ENCODE measurements around the gene CPT1A. TPM values are rescaled to one million over a fixed set of nuclear protein-coding genes. Genes with fewer than 3 reads are reported as not detected.

The CPT1A gene
- total and polyA plus RNA-seq, 9 donors: 25.3 to 87.1 (median 44.3) TPM

DNA sequence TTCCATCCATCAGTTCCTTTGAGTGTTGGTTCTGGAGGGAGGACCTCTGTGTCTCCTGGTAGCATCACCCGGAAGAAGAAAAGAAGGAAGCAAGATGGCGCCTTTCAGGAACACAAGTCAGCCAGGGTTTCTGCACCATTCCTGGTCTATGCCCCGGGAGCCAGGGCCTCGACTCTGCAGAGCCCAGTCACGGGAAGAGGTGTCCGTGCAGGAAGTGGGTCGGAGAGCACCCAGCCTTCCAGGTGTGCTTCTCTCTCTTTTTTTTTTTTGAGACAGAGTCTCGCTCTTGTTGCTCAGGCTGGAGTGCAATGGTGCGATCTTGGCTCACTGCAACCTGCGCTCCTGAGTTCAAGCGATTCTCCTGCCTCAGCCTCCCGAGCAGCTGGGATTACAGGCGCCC lies 40.7 kb upstream of the CPT1A start:
- TF ChIP-seq, protein P1, sequence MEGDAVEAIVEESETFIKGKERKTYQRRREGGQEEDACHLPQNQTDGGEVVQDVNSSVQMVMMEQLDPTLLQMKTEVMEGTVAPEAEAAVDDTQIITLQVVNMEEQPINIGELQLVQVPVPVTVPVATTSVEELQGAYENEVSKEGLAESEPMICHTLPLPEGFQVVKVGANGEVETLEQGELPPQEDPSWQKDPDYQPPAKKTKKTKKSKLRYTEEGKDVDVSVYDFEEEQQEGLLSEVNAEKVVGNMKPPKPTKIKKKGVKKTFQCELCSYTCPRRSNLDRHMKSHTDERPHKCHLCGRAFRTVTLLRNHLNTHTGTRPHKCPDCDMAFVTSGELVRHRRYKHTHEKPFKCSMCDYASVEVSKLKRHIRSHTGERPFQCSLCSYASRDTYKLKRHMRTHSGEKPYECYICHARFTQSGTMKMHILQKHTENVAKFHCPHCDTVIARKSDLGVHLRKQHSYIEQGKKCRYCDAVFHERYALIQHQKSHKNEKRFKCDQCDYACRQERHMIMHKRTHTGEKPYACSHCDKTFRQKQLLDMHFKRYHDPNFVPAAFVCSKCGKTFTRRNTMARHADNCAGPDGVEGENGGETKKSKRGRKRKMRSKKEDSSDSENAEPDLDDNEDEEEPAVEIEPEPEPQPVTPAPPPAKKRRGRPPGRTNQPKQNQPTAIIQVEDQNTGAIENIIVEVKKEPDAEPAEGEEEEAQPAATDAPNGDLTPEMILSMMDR (IDR thresholded peaks at IDR 0.05): no peak
- no peak for TF ChIP-seq EP300 (IDR thresholded peaks at IDR 0.05)
- no peak for TF ChIP-seq POLR2A (IDR thresholded peaks at IDR 0.05)
- no peaks in the 10 kb centered on the region for H3K36me3 ChIP-seq
- H3K4me1 ChIP-seq (ENCODE audit: insufficient read depth): no peaks in the 10 kb centered on the region
- no peak overlapping the region for H3K4me3 ChIP-seq
- DNase-seq: no peak
- H3K9me3 ChIP-seq: no peaks in the 10 kb centered on the region
- H3K27ac ChIP-seq: no peak overlapping the region
- intact Hi-C loops (cut with DNase I): no loop called here
- H3K27me3 ChIP-seq: no peaks in the 10 kb centered on the region
- 88 to 97% (median 92%) methylated on average over 13 of the region's 13 CpGs for WGBS, 3 donors

GRCh38 chr11:68881320-68881719 lies 39.6 kb upstream of the CPT1A start:
- Histone ChIP-seq H3K4me1 (ENCODE audit: insufficient read depth) (no peaks in the 10 kb centered on the region), H3K4me3 (no peak overlapping the region), H3K36me3 (no peaks in the 10 kb centered on the region), H3K27ac (no peak overlapping the region), H3K9me3 (no peaks in the 10 kb centered on the region), H3K27me3 (no peaks in the 10 kb centered on the region)
- DNase-seq: no peak
- 94 to 98% (median 95%) methylated on average over 2 of the region's 2 CpGs for WGBS, 3 donors
- no peak for TF ChIP-seq EP300 (IDR thresholded peaks at IDR 0.05)
- TF ChIP-seq, protein P1 (IDR thresholded peaks at IDR 0.05): no peak
- no peak for TF ChIP-seq POLR2A (IDR thresholded peaks at IDR 0.05)
- intact Hi-C loops (cut with DNase I): no loop called here

DNA sequence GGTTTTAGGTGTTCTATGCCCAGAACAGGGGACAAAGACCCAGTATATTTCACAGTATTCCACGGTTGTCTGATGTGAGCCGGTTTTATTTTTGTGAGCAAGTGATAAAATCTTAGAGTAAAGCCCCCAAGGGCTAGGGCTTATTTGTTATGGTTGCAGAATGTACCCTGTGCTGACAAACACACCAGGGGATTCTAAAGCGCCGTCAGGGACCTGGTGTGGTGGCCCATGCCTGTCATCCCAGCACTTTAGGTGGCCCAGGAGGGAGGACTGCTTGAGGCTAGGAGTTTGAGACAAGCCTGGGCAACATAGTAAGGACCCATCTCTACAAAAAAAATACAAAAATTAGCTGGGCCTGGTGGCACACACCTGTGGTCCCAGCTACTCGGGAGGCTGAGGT lies 39.1 kb upstream of the CPT1A start:
- Histone ChIP-seq H3K4me1 (ENCODE audit: insufficient read depth) (no peaks in the 10 kb centered on the region), H3K36me3 (no peaks in the 10 kb centered on the region), H3K27me3 (no peaks in the 10 kb centered on the region), H3K4me3 (no peak overlapping the region), H3K9me3 (no peaks in the 10 kb centered on the region), H3K27ac (no peak overlapping the region)
- DNase-seq: no peak
- WGBS, 3 donors: 92 to 94% (median 94%) methylated on average over 5 of the region's 5 CpGs
- intact Hi-C loops (cut with DNase I): no loop called here
- TF ChIP-seq EP300 (IDR thresholded peaks at IDR 0.05): no peak
- TF ChIP-seq POLR2A (IDR thresholded peaks at IDR 0.05): no peak
- TF ChIP-seq, protein P1 (IDR thresholded peaks at IDR 0.05): no peak

DNA sequence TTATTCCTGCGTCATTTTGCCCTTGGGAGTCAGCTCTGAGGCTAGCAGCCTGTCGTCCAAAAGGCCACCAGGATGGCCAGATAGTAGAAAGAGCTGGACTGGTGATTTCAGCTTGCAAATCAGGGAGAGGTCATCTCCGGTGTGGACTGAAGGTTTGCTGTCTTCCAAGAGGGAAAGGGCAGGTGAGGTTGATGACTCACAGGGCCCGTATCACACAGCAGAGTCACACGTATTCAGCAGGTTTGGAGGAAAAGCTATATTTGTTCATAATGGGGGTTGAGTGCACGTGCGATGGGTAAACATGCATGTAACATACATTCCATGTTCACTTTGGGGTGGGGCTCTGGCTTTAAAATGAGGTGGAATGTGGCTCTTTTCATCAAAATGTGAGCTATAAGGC lies 36.3 kb upstream of the CPT1A start:
- TF ChIP-seq POLR2A (IDR thresholded peaks at IDR 0.05) (no peak), EP300 (IDR thresholded peaks at IDR 0.05) (no peak)
- TF ChIP-seq, protein P1 (IDR thresholded peaks at IDR 0.05): no peak
- no peaks in the 10 kb centered on the region for H3K9me3 ChIP-seq
- WGBS, 3 donors: 80 to 85% (median 85%) methylated on average over 7 of the region's 7 CpGs
- H3K27ac ChIP-seq: no peak overlapping the region
- no peaks in the 10 kb centered on the region for H3K4me1 ChIP-seq (ENCODE audit: insufficient read depth)
- intact Hi-C loops (cut with DNase I): no loop called here
- DNase-seq: no peak
- no peaks in the 10 kb centered on the region for H3K36me3 ChIP-seq
- no peak overlapping the region for H3K4me3 ChIP-seq
- H3K27me3 ChIP-seq: no peaks in the 10 kb centered on the region

Measured in ovary (tissue), 9 donors.